AML-193 (cell line): ENCODE measurements around the gene CARS2.
"Not testable (repeated sequence)": the region's sequence is repeated elsewhere in the genome, so short reads cannot be mapped to it uniquely, and the experiment has no call there.

ENCODE experiments used
- DNase-seq, 2 experiments: peaks; one replicate each; lab custom pipeline; 2025; lab: John Stamatoyannopoulos, UW

Gene CARS2

GRCh38 chr13:110682746-110683145 lies 23.2 kb downstream of the CARS2 start:
- DNase-seq, result no peak

GRCh38 chr13:110681868-110682550 lies 23.9 kb downstream of the CARS2 start:
- no peak for DNase-seq

GRCh38 chr13:110680852-110681251 lies 25.1 kb downstream of the CARS2 start:
- peak in 1 of 2 experiments; percentile 11 for DNase-seq

- no peak for DNase-seq
These were observed 28.0 kb downstream of the CARS2 start for GRCh38 chr13:110677731-110678545.

- no peak for DNase-seq
These were observed 29.0 kb downstream of the CARS2 start for GRCh38 chr13:110676595-110677587.

- not testable (repeated sequence) for DNase-seq
These were observed 36.1 kb downstream of the CARS2 start for GRCh38 chr13:110669814-110670213.

- no peak for DNase-seq
These were observed 36.9 kb downstream of the CARS2 start for GRCh38 chr13:110669036-110669435.

GRCh38 chr13:110666255-110666533 lies 39.7 kb downstream of the CARS2 start:
- no peak for DNase-seq

- DNase-seq, result peak; percentile 43 to 52
These were observed 40.2 kb downstream of the CARS2 start for GRCh38 chr13:110665491-110666254.

GRCh38 chr13:110664673-110665072 lies 41.2 kb downstream of the CARS2 start:
- DNase-seq, result no peak

GRCh38 chr13:110664041-110664440 lies 41.9 kb downstream of the CARS2 start:
- DNase-seq, result no peak

- no peak for DNase-seq
These were observed 42.4 kb downstream of the CARS2 start for GRCh38 chr13:110663491-110663890.

- DNase-seq, result no peak
These were observed 43.0 kb downstream of the CARS2 start for GRCh38 chr13:110662777-110663443.

GRCh38 chr13:110662091-110662490 lies 43.8 kb downstream of the CARS2 start:
- DNase-seq, result no peak

- DNase-seq, result no peak
These were observed 44.7 kb downstream of the CARS2 start for GRCh38 chr13:110661256-110661655.

- peak; percentile 91 to 94 for DNase-seq
These were observed 47.6 kb downstream of the CARS2 start for GRCh38 chr13:110658218-110658911.

GRCh38 chr13:110657196-110657595 lies 48.7 kb downstream of the CARS2 start:
- no peak for DNase-seq

GRCh38 chr13:110653851-110654250 lies 52.1 kb downstream of the CARS2 start:
- no peak for DNase-seq

- DNase-seq, result no peak
These were observed 52.6 kb downstream of the CARS2 start for GRCh38 chr13:110653271-110653670.

- no peak for DNase-seq
These were observed 53.2 kb downstream of the CARS2 start for GRCh38 chr13:110652764-110653163.
